ENCODE data around the gene NOC4L.
"Not testable (repeated sequence)": the region's sequence is repeated elsewhere in the genome, so short reads cannot be mapped to it uniquely, and the experiment has no call there.

Gene NOC4L

DNA sequence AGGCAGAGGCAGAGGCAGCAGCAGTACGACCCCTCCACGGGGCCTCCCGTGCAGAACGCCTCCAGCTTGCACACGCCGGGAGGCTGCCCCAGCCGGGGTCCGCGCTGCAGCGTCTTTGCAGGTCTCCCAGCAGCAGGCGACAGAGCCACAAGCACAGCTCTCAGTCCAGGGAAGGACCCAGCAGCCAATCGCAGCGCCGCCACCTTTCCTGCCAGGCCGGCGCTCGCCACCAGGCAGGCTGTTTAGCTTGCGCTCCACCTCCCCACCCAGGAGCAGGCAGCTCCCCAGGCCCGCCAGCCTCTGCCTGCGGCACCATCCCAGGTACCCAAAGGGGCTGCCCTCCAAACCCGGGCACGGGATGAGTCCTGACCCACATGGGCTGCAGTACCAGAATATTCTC, 25.4 kb upstream of the NOC4L start:
- no peak for DNase-seq
- in situ Hi-C loops (cut with HindIII; ENCODE audit: low pct_ligation_motif_present, low pct_unique_long_range_greater_than_20kb, low sequenced_read_pairs): no loop called here

DNA sequence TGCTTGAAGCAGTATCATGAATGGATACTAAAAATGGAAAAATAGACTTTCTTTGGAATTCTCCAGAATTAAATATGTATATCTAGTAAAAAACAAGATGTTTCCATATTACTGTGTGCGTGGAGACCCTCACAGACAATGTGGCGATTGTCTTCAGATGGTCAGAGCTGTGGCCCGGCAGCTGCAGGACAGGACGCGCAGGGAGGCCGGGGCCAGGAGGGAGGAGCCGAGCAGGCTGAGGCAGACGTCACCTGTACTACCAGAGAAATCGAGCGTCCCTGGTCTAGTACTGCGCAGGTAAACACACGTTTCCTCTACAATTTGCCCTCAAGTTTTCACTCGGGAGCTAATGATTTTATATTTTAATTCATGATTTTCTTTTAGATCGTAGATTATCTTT, 23.0 kb upstream of the NOC4L start:
- no peak for DNase-seq
- in situ Hi-C loops (cut with HindIII; ENCODE audit: low pct_ligation_motif_present, low pct_unique_long_range_greater_than_20kb, low sequenced_read_pairs): no loop called here

DNA sequence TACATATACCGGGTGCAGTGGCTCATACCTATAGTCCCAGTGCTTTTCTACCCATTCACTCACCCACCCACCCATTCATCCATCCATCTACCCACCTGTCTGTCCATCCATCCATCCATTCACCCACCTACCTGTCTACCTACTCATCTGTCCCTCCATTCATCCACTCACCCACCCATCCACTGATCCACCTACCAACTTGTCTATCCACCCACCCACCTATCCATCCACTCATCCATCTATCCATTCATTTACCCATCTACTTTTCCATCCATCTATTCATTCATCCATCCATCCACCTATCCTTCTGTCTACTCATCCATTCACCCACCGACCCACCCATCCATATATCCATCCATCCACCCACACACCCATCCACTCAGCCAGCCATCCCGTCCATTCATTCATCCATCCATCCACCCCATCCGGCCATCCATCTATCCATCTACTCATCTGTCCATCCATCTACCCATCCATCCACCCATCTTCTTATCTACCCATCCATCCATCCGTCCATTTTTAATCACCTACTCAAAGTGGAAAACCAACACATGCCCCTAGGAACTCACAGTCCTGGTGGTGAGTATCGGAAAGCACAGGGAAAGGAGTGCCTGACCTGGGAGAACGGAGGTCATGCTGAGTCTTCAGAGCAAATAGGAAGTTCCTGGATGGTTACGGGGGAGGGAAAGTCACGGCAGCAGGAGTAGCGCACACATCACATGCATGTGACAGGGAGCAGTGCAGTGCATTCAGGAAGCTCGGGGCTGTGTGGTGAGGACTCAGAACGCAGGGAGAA, 20.1 kb upstream of the NOC4L start:
- in situ Hi-C loops (cut with HindIII; ENCODE audit: low pct_ligation_motif_present, low pct_unique_long_range_greater_than_20kb, low sequenced_read_pairs): no loop called here
- no peak for DNase-seq

DNA sequence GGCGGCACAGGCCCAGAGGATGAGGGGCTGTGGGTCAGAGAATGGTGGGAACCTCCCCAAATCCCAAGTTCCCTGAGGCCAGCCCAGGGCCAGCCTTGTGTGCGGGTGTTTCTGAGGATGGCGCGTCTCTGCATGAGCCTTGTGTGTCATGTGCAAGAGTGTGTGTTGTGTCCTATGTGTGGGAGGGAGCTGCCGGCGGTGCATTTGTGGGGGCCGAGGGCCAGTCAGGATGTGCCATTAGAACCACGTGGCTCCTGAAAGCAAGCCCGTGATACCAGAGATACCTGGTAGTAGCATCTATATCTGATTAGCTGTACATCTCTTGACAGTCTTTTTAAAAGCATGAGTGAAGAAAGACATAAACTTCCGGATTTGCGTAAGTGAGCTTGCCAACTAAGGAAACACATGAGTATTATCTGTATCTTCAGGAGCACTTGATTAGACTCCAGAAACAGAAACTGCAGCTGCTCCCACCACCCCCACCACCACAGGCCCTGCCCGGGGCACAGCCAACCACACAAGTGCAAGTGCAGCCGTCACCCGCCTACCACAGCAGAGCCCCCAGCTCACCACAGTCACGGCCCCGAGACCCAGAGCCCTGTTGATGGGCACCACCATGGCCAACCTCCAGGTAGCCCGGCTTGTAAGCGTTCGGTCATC, 19.4 kb upstream of the NOC4L start:
- no peak for DNase-seq
- in situ Hi-C loops (cut with HindIII; ENCODE audit: low pct_ligation_motif_present, low pct_unique_long_range_greater_than_20kb, low sequenced_read_pairs): loop anchor here (25.0 kb wide), 1 partner anchor 487 kb away; the partner anchor contains the start of genes LRCOL1 and P2RX2

DNA sequence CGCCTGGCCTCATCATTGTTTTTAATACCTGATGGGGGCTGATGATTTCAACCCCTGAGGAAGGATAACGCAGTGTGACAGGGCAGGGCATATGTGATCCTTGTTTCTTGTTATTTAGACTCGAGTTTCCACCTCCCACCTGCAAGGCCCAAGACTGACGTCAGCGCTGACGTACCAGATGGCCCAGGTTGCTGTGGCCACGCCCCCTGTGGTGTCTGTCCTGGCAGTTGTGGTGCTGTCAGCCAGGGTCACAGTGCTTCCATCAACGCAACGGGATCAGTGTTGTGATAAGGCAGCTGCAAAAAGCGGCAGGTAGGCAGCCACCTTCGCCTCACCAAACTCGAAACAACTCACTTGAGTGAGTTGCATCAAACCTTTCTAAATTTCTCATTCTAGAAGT, 18.5 kb upstream of the NOC4L start:
- DNase-seq: no peak
- in situ Hi-C loops (cut with HindIII; ENCODE audit: low pct_ligation_motif_present, low pct_unique_long_range_greater_than_20kb, low sequenced_read_pairs): loop anchor here (25.0 kb wide), 1 partner anchor 487 kb away; the partner anchor contains the start of genes LRCOL1 and P2RX2

DNA sequence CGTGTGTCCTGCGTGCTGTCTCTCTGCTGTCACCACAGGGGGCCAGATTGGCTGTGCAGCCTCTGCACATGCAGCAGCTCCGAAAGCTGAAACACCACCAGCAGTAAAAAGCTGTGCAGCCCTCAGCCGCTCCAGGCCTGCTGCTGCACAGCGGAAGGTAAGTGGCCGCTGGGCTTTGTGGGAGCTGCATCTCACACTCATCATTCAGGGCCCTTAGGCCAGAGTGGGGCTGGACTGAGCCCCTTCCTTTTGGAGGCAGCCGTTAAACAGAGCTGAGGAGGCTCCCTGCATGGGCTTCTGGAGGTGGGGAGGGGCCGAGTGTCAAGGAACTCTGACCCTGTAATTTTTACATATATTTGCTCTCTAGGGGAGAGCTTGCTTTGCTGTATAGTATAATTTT, 17.2 kb upstream of the NOC4L start:
- in situ Hi-C loops (cut with HindIII; ENCODE audit: low pct_ligation_motif_present, low pct_unique_long_range_greater_than_20kb, low sequenced_read_pairs): loop anchor here (25.0 kb wide), 1 partner anchor 485 kb away; the partner anchor contains the start of genes LRCOL1 and P2RX2
- no peak for DNase-seq

DNA sequence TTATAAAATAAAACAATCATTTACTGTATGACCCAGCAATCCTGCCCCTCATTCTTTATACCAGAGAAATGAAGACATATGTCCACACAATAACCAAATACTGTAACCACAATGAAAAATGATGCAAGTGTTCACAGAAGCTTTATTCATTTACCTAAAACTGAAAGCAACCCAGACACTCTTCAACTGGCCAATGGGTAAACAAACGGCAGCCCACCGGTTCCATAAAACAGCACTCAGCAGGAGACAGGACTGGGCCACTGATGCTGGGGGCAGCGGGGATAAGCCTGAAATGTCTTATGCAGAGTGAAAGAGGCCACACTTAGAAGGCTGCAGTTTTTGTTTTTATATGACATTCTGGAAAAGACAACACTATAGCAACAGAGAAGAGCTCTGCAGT, 15.2 kb upstream of the NOC4L start:
- in situ Hi-C loops (cut with HindIII; ENCODE audit: low pct_ligation_motif_present, low pct_unique_long_range_greater_than_20kb, low sequenced_read_pairs): loop anchor here (25.0 kb wide), 1 partner anchor 483 kb away; the partner anchor contains the start of genes LRCOL1 and P2RX2
- no peak for DNase-seq

DNA sequence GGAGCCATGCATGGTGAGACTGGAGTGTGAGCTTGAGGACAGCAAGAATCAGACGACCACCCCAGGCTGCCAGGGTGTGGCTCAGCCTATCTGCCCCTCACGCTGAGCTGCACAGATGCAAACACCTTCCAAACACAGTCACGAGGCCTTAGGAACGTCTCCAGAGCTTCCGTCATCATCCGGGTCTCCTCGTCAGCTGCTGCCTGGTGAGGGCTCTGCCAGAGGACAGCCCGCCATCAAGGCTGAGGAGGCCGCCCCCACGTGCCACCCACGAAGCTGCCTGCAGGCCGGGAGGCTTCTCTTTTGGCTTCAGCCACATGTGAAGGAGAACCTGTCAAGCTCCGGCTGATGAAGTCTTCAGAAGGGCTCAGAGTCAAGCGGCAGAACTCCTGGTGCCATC, 13.6 kb upstream of the NOC4L start:
- in situ Hi-C loops (cut with HindIII; ENCODE audit: low pct_ligation_motif_present, low pct_unique_long_range_greater_than_20kb, low sequenced_read_pairs): loop anchor here (25.0 kb wide), 1 partner anchor 482 kb away; the partner anchor contains the start of genes LRCOL1 and P2RX2
- no peak for DNase-seq

DNA sequence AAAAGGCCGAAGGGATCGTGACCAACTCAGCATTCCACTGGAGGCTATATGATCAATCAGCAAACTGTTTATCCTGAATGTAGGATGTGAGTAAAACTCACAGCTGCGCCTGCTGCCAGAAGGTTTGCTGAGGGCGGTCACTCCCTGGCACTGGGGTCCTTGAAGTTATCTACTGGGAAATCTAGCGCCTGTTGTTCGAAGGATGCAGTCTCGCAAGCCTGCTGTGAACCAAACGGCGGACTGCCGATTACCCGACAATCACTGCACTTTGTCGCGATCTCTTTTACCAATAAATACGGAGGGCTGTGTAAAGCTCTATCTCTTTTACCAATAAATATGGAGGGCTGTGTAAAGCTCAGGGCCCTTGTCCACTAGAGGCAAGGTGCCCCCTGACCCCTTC, 13.0 kb upstream of the NOC4L start:
- no peak for DNase-seq
- in situ Hi-C loops (cut with HindIII; ENCODE audit: low pct_ligation_motif_present, low pct_unique_long_range_greater_than_20kb, low sequenced_read_pairs): loop anchor here (25.0 kb wide), 1 partner anchor 481 kb away; the partner anchor contains the start of genes LRCOL1 and P2RX2

DNA sequence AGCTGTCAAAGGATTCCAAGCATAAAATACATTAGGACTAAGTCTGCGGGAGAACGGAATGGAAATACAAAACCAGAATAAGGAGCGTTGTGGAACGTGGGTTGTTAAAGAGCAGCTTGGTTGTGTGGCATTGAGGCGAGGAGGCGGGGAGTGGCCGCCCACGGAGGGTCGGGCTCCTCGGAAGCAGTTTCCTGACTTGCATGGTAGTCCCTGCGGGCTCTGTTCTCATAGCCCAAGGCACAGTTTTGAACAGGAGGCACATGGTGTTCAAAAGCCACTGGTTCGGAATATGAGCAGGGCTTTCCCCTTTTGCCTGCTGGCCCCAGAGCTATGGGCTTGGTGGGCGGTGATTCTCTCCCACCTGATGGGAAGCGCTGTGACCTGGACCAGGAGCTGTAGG, 12.3 kb upstream of the NOC4L start:
- in situ Hi-C loops (cut with HindIII; ENCODE audit: low pct_ligation_motif_present, low pct_unique_long_range_greater_than_20kb, low sequenced_read_pairs): loop anchor here (25.0 kb wide), 1 partner anchor 480 kb away; the partner anchor contains the start of genes LRCOL1 and P2RX2

DNA sequence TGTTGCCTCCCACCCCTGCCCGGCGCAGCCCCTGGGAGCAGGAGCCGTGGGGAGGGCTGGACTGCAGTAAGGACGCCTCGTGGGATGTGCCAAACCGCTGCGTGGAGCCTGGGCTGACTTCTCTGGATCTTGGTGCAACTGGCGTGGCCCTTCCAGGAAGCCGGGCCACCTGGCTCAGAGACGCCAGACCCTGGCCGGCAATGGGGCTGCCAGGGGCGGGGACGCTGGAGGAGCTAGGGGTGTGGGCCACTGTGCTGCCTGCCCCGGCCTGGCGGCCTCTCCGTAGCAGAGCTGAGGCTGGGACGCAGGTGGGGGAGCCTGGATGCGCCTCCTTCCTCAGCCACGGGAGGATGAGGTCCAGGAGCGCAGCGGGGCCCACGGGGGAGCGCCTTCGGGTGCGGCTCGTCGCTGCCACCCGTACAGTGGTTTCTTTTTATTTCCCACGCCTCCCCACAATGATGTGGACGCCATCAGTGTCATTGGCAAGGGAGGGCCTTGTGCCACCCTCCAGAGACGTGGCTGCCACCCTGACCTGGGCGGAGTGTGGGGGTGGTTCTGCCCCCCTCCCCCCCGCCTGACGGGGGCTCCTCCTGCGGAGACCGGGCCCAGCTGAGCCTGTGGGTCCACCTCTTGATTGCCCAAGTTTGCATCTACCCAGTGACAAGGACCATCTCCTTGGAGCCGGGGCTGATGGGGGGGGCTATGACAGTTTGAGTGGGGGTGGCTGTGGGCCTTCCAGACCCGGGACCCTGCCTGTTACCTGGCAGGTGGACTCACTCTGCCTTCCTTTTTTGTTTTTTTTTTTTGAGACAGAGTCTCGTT, 11.4 kb upstream of the NOC4L start:
- in situ Hi-C loops (cut with HindIII; ENCODE audit: low pct_ligation_motif_present, low pct_unique_long_range_greater_than_20kb, low sequenced_read_pairs): loop anchor here (25.0 kb wide), 1 partner anchor 479 kb away; the partner anchor contains the start of genes LRCOL1 and P2RX2

More for the DNA sequence above, 12.3 kb upstream of the NOC4L start:
- no peak for DNase-seq

DNA sequence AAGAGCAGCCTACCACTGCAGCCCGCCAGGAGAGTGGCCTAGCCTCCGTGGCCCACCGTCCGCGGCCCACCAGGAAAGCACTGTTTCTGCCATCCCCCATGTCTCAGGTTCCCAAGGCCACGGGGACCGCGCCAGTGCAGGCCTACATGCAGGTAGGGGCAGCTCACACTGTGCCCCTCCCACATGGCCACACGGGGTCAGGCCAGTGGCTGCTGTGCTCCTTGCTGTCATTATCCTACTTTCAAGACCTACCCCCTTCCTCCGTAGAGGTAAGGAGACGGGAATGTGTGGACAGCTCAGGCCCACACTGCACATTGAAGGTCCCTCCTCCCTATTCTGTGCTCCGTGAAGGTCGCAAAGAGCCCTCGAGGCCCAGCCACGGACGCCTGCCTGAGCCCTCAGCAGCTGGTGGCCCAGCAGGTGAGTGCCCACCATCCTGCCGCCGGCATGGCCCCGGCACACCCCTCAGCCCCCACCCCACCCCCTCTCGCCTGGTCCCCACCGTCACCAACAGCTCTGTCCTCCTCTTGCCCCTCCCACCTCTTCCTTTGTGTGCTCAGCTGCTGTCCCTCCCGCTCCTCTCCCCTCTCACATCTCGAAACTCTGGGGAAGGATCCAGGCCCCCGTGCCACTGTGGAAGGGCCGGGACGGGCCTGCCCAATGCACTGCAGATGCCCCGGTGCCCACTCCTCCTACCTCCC, 10.2 kb upstream of the NOC4L start:
- no peak for DNase-seq
- in situ Hi-C loops (cut with HindIII; ENCODE audit: low pct_ligation_motif_present, low pct_unique_long_range_greater_than_20kb, low sequenced_read_pairs): loop anchor here (25.0 kb wide), 1 partner anchor 478 kb away; the partner anchor contains the start of genes LRCOL1 and P2RX2

More for the DNA sequence above, 11.4 kb upstream of the NOC4L start:
- DNase-seq: no peak

DNA sequence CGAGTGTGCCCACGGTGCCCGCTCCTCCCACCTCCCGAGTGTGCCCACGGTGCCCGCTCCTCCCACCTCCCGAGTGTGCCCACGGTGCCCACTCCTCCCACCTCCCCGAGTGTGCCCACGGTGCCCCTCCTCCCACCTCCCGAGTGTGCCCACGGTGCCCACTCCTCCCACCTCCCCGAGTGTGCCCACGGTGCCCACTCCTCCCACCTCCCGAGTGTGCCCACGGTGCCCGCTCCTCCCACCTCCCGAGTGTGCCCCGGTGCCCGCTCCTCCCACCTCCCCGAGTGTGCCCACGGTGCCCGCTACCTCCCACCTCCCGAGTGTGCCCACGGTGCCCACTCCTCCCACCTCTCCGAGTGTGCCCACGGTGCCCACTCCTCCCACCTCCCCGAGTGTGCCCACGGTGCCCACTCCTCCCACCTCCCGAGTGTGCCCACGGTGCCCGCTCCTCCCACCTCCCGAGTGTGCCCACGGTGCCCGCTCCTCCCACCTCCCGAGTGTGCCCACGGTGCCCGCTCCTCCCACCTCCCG, 9.5 kb upstream of the NOC4L start:
- in situ Hi-C loops (cut with HindIII; ENCODE audit: low pct_ligation_motif_present, low pct_unique_long_range_greater_than_20kb, low sequenced_read_pairs): loop anchor here (25.0 kb wide), 1 partner anchor 478 kb away; the partner anchor contains the start of genes LRCOL1 and P2RX2
- not testable (repeated sequence) for DNase-seq

DNA sequence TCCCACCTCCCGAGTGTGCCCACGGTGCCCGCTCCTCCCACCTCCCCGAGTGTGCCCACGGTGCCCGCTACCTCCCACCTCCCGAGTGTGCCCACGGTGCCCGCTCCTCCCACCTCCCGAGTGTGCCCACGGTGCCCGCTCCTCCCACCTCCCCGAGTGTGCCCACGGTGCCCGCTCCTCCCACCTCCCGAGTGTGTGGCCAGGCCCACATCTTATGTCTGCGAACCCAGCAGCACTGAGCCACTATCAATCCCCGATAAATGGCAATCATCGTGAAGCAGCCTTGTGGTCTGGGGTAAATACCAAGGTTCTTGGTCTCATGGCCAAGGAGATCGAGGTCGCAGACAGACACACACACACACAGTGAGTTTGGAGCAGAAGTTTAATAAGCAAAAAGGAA, 8.0 kb upstream of the NOC4L start:
- DNase-seq: not testable (repeated sequence)
- in situ Hi-C loops (cut with HindIII; ENCODE audit: low pct_ligation_motif_present, low pct_unique_long_range_greater_than_20kb, low sequenced_read_pairs): loop anchor here (25.0 kb wide), 1 partner anchor 476 kb away; the partner anchor contains the start of genes LRCOL1 and P2RX2

DNA sequence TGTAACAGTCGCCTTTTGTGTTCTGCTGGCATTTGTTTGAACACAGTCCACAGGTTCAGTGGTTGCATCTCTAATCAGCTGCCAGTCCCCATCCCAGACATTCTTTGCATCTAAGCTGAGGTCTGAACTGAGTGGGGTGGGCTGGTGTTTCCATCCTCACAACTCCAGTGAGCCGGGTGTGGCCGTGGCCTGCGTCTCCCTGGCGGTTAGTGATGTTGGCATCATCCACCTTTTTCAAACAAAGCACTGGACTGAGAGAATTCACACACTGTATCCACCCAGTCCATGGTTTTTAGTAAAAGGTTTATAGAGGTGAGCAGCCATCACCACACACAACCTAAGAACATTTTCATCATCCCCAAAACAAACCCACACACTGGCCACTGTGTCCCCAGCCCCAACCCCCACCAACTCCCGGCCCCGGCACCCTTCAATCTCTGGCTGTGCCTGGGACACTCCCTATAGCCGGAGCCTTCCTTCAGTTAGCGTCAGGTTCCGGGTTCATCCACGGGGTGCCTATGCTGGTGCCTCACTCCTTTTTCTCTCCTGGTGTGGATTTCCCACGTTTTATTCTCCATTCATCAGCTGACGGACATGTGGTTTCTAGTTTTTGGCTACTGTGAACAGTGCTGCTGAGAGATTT, 6.7 kb upstream of the NOC4L start:
- in situ Hi-C loops (cut with HindIII; ENCODE audit: low pct_ligation_motif_present, low pct_unique_long_range_greater_than_20kb, low sequenced_read_pairs): loop anchor here (25.0 kb wide), 1 partner anchor 475 kb away; the partner anchor contains the start of genes LRCOL1 and P2RX2
- no peak for DNase-seq

DNA sequence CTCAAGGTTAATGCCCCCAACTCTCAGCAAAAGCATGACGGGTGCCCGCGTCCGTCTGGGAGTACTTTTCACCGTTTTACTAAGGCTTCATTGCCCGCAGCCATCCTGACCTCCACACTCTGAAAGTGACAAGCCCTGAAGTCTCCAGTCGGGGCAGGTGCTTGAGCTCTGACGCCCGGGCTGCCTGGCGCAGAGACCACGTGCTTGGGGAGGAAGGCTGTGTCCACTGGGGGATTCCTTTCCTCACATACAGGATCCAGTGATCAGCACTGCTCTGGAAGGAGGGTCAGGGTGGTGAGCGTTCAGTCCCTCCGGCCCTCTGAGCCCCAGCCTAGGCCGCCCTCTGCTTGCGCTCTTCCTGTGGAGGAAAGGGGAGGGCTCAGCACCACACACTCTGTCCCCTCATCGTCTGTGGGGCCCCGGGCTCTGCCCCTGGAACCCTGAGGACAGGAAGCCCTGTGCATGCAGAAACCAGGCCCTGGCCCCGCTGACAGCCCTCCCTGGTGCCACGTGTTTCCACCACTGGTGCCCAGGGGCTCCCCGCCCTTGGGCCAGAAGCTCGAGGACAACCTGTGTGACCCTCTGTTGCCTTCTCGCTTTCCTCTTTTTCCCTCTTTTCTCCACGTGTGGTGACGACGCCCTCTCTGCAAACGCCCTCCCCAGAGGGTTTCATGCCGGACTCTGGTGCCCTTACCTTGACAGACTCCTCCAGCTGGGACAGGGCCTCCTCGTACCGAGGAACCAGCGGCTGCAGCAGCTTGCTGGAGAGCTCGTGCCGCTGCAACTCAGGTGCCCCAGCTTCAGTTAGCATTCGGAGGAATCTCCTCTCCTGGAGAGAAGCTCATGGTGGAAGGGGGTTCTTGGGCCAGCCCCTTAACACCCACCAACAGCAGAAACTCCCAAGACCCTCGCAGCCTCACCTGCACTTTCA, 5.1 kb upstream of the NOC4L start:
- DNase-seq: no peak
- in situ Hi-C loops (cut with HindIII; ENCODE audit: low pct_ligation_motif_present, low pct_unique_long_range_greater_than_20kb, low sequenced_read_pairs): loop anchor here (25.0 kb wide), 1 partner anchor 473 kb away; the partner anchor contains the start of genes LRCOL1 and P2RX2

Data from ACHN (cell line).